IgD-negative memory B cell (primary cell): ENCODE results near the gene SEMA3B. TPM values are rescaled to one million over a fixed set of nuclear protein-coding genes. Genes with fewer than 3 reads are reported as not detected.

Experiments
- H3K27ac Mint-ChIP-seq, 3 donors: one replicate each; pipeline ENCODE4 v1.8.0; 2020 to 2022; ENCODE audit warnings: mild to moderate bottlenecking in 3 of 3, mixed read lengths in 3 of 3, moderate library complexity in 1 of 3
- H3K27me3 Mint-ChIP-seq: one replicate; pipeline ENCODE4 v1.8.0; 2021; ENCODE audit warnings: mixed read lengths
- H3K36me3 Mint-ChIP-seq: one replicate; pipeline ENCODE4 v1.8.0; 2020; ENCODE audit warnings: mild to moderate bottlenecking, mixed read lengths
- H3K4me1 Mint-ChIP-seq, 3 donors: one replicate each; pipeline ENCODE4 v1.8.0; 2020 to 2022; ENCODE audit warnings: mixed read lengths in 3 of 3, mild to moderate bottlenecking in 1 of 3
- H3K4me3 Mint-ChIP-seq, 4 donors: one replicate each; pipeline ENCODE4 v1.8.0; 2020 to 2022; ENCODE audit warnings: mild to moderate bottlenecking in 4 of 4, mixed read lengths in 4 of 4, moderate library complexity in 3 of 4
- H3K9me3 Mint-ChIP-seq, 3 donors: one replicate each; pipeline ENCODE4 v1.8.0; 2020 to 2021; ENCODE audit warnings: mixed read lengths in 3 of 3, mild to moderate bottlenecking in 1 of 3
- polyA plus RNA-seq: library from polyadenylated mRNA; unstranded; fragments of 300-500 nt; fragmentation: Illumina TruSeq; gene quantifications from one replicate; pipeline ENCODE4 v1.2.3, GENCODE V29; 2021

Gene SEMA3B
- polyA plus RNA-seq, 1 donor from 2014 or later = not detected

GRCh38 chr3:50324351-50325112, 55.6 kb downstream of the SEMA3B start:
- peak overlapping the region in 2 of 3 donors; percentile 63 to 86 for H3K27ac Mint-ChIP-seq
- H3K9me3 Mint-ChIP-seq = no peaks in the 10 kb centered on the region
- peaks cover 17 to 27% (median 26%) of the 10 kb centered on the region in 3 donors for H3K4me1 Mint-ChIP-seq
- peak overlapping the region in 3 of 4 donors; percentile 3 to 92 (median 27) for H3K4me3 Mint-ChIP-seq
- H3K27me3 Mint-ChIP-seq = no peaks in the 10 kb centered on the region
- H3K36me3 Mint-ChIP-seq = no peaks in the 10 kb centered on the region

DNA sequence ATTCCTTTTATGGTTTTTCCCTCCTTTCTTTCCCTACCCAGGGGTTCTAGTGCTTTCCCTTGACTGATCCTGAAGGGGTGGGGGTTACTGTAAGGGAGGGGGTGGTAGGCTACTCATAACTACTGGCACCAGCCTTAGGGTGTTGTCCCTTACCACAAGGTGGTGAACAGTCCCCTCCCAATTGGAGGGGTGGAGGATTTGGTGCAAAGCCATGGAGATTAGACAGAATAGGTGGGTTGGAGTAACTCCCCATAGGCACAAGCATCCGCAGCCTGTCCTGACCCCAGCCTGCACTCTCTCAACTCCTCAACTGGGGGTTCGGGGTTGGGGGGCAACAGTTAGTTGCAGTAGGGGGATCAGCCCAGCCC, 56.1 kb downstream of the SEMA3B start:
- peaks cover 14 to 23% (median 22%) of the 10 kb centered on the region in 3 donors for H3K4me1 Mint-ChIP-seq
- H3K27me3 Mint-ChIP-seq = no peaks in the 10 kb centered on the region
- H3K27ac Mint-ChIP-seq = peak overlapping the region in 1 of 3 donors; percentile 86
- H3K9me3 Mint-ChIP-seq = no peaks in the 10 kb centered on the region
- H3K36me3 Mint-ChIP-seq = no peaks in the 10 kb centered on the region
- H3K4me3 Mint-ChIP-seq = peak overlapping the region in 2 of 4 donors; percentile 27 to 92

DNA sequence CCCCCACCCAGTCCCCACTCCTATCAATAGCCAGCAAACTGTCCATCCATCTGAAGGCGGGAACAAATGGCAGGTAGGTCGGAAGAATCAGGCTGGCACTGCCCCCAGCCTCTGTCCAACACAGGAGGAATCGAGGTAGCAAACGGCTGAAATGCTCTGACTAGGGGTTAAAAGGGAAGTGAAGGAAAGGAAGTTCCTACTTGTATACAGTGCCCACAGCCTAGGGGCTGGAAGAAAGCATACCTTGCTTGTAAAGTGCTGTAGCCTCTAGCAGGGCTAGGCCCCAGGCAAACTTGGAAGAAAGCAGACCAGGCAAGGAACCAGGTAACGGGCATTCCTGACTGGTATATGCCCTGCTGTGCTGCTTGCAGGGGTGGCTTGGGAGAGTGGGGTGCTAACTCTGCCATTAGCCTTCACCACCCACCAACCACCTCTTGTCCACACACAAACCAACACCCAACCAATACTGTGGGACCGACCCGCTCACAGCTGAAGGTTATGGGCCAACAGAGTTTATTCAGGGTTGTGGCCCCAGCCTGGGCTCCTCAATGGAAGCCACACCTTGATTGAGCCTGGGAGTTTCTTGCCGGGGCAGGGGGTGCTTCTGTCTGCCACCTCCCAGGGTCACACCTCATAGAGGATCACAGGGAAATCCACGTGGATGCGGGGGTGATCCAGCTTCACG, 56.7 kb downstream of the SEMA3B start:
- Mint-ChIP-seq H3K4me3 (peak overlapping the region in 2 of 4 donors; percentile 41 to 92), H3K36me3 (no peaks in the 10 kb centered on the region), H3K27me3 (no peaks in the 10 kb centered on the region), H3K27ac (no peak overlapping the region), H3K9me3 (no peaks in the 10 kb centered on the region), H3K4me1 (peaks cover 11 to 19% (median 19%) of the 10 kb centered on the region in 3 donors)

GRCh38 chr3:50326182-50326541, 57.2 kb downstream of the SEMA3B start:
- Mint-ChIP-seq H3K27me3 (no peaks in the 10 kb centered on the region), H3K27ac (no peak overlapping the region), H3K4me3 (peak overlapping the region in 2 of 4 donors; percentile 81 to 92), H3K36me3 (no peaks in the 10 kb centered on the region), H3K9me3 (no peaks in the 10 kb centered on the region), H3K4me1 (peaks cover 11 to 19% (median 17%) of the 10 kb centered on the region in 3 donors)

GRCh38 chr3:50327129-50327528, 58.2 kb downstream of the SEMA3B start:
- Mint-ChIP-seq H3K4me1 (peaks cover 11 to 19% (median 17%) of the 10 kb centered on the region in 3 donors), H3K4me3 (peak overlapping the region; percentile 90 to 96 (median 92)), H3K36me3 (no peaks in the 10 kb centered on the region), H3K27me3 (no peaks in the 10 kb centered on the region), H3K9me3 (no peaks in the 10 kb centered on the region), H3K27ac (peak overlapping the region in 2 of 3 donors; percentile 71 to 96)

Other genes starting within 250 kb of the SEMA3B start
- gene RBM5, start 180.2 kb upstream of the SEMA3B start, polyA plus RNA-seq = 47.4 TPM
- gene SEMA3F, start 113.8 kb upstream of the SEMA3B start, polyA plus RNA-seq = not detected
- not detected for gene GNAT1, start 77.5 kb upstream of the SEMA3B start, polyA plus RNA-seq
- not detected for gene SLC38A3, start 63.9 kb upstream of the SEMA3B start, polyA plus RNA-seq
- 689 TPM for gene GNAI2, start 32.9 kb upstream of the SEMA3B start, polyA plus RNA-seq
- 0.30 TPM for gene LSMEM2, start 9.9 kb downstream of the SEMA3B start, polyA plus RNA-seq
- 58.6 TPM for gene IFRD2, start 23.3 kb downstream of the SEMA3B start, polyA plus RNA-seq
- gene HYAL3, start 30.3 kb downstream of the SEMA3B start, polyA plus RNA-seq = 5.3 TPM
- 20.5 TPM for gene NAA80, start 30.3 kb downstream of the SEMA3B start, polyA plus RNA-seq
- gene HYAL1, start 34.4 kb downstream of the SEMA3B start, polyA plus RNA-seq = 0.14 TPM
- 7.3 TPM for gene HYAL2, start 53.6 kb downstream of the SEMA3B start, polyA plus RNA-seq
- gene TUSC2, start 59.1 kb downstream of the SEMA3B start, polyA plus RNA-seq = 51.4 TPM
- 155 TPM for gene RASSF1, start 71.7 kb downstream of the SEMA3B start, polyA plus RNA-seq
- gene ZMYND10, start 76.6 kb downstream of the SEMA3B start, polyA plus RNA-seq = not detected
- 30.4 TPM for gene NPRL2, start 81.6 kb downstream of the SEMA3B start, polyA plus RNA-seq
- gene CYB561D2, start 81.7 kb downstream of the SEMA3B start, polyA plus RNA-seq = 63.3 TPM
- 33.9 TPM for gene TMEM115, start 90.4 kb downstream of the SEMA3B start, polyA plus RNA-seq
- gene CACNA2D2, start 234.5 kb downstream of the SEMA3B start, polyA plus RNA-seq = 0.11 TPM